Psoas muscle (tissue), 8 donors: ENCODE results near the gene PTPRD. TPM values are rescaled to one million over a fixed set of nuclear protein-coding genes. Genes with fewer than 3 reads are reported as not detected.
A peak's percentile ranks its signal among the peaks of the same experiment; 100 is the strongest.
"Not testable (repeated sequence)": the region's sequence is repeated elsewhere in the genome, so short reads cannot be mapped to it uniquely, and the experiment has no call there.

Experiments
- ATAC-seq, 4 donors: fragments of 200-7000 bp; cut with Tn5 transposase; one replicate each; pipeline ENCODE4 v1.9.1; 2020; ENCODE audit warnings: moderate library complexity in 3 of 4, mild to moderate bottlenecking in 2 of 4
- DNase-seq, 2 donors: peaks; one replicate each; pipeline ENCODE4 v3.0.0-alpha.2; 2020
- H3K27ac ChIP-seq: fragments of 200-600 bp; one replicate; pipeline ENCODE4 v1.8.0; 2022
- H3K27me3 ChIP-seq, 3 donors: fragments of 200-600 bp in 1 of 3; one replicate each; pipeline versions ENCODE4 v1.6.1 to v1.8.0; 2013 to 2022; ENCODE audit warnings: low read length in 2 of 3, mild to moderate bottlenecking in 2 of 3, moderate library complexity in 1 of 3; ENCODE audit not compliant: insufficient read depth in 3 of 3
- H3K36me3 ChIP-seq, 2 donors: fragments of 200-600 bp in 1 of 2; one replicate each; pipeline versions ENCODE4 v1.6.1 to v1.8.0; 2013 to 2022; ENCODE audit warnings: low read depth in 1 of 2, mild to moderate bottlenecking in 1 of 2, moderate library complexity in 1 of 2; ENCODE audit not compliant: insufficient read depth in 1 of 2
- H3K4me1 ChIP-seq: fragments of 200-600 bp; one replicate; pipeline ENCODE4 v1.8.0; 2022
- H3K4me3 ChIP-seq: fragments of 200-600 bp; one replicate; pipeline ENCODE4 v1.8.0; 2022; ENCODE audit warnings: mild to moderate bottlenecking
- H3K9me3 ChIP-seq: fragments of 200-600 bp; one replicate; pipeline ENCODE4 v1.8.0; 2022
- WGBS, 3 donors: extraction: QIAGEN DNeasy Blood & Tissue Kit; methylation state at CpG; one replicate each; pipeline versions ENCODE4 v1.1.6 to v1.1.7; 2013; 5-methylcytosine and 5-hydroxymethylcytosine counted together
- intact Hi-C, 2 donors: fragments of 100-400 bp; cut with DNase I; formaldehyde crosslinking; loops; one replicate each; pipeline versions ENCODE4 v1.11.0 to v1.14.2; 2022
- polyA plus RNA-seq, 3 donors: library from polyadenylated mRNA; stranded (reverse); fragments of 200-250 nt; gene quantifications; one replicate each; pipeline ENCODE4 v1.2.3, GENCODE V29; 2013
- total RNA-seq, 4 donors: library from RNA; stranded (reverse); fragmentation: NEBNext Ultra II Directional in 2 of 4; extraction: Animal tissue kit (Norgen Biotek cat#: 25700) in 2 of 4; gene quantifications; one replicate each; pipeline versions ENCODE4 v1.2.1 to v1.2.4, GENCODE V29; 2021 to 2023
- TF ChIP-seq, protein P1 (sequence below): fragments of 200-600 bp; IDR thresholded peaks from one replicate; pipeline ENCODE4 v1.8.0; 2022; ENCODE audit warnings: antibody characterized with exemption
- donor health status: healthy with polysubstance abuse.
- donor health status: DM: no; HTN: no; CAD: no; lungs with moderate emphysema.
- donor health status: Bipolar disorder and iron deficiency.
- donor health status: healthy.
- donor health status: DM: yes; HTN: yes; CAD: no.
- donor health status: DM: no; HTN: no; CAD: no.
- donor health status: DM: no; HTN: no; CAD: no.
- donor health status: DM: yes; HTN: yes; CAD: no.

The PTPRD gene
- total and polyA plus RNA-seq, 7 donors: 0.44 to 3.1 (median 0.91) TPM

DNA sequence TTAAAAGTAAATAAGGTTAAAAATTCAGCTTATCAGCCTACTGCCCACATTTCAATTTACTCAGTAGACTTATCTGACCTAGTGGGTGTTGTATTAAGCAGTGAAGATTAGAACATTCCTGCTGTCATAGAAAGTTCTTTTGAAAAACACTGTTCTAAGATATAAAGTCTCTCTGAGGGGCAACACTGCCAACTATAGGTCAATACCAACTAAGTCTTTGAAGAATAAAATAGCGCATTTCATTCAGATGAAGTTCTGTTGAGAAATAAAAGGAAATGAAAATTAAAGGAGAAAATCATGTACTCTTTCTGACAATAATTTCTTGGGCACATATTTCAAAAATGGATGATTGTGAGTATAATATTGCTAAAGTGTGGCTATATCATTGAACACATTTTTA, 86.8 kb downstream of the PTPRD start:
- Histone ChIP-seq H3K9me3 (no peaks in the 10 kb centered on the region), H3K27me3 (no peaks in the 10 kb centered on the region), H3K4me1 (no peaks in the 10 kb centered on the region), H3K4me3 (no peak overlapping the region), H3K27ac (no peak overlapping the region), H3K36me3 (no peaks in the 10 kb centered on the region)
- 82 to 90% (median 83%) methylated on average over 1 of the region's 1 CpG for WGBS, 3 donors
- ATAC-seq: no peak
- DNase-seq: no peak
- TF ChIP-seq, protein P1, sequence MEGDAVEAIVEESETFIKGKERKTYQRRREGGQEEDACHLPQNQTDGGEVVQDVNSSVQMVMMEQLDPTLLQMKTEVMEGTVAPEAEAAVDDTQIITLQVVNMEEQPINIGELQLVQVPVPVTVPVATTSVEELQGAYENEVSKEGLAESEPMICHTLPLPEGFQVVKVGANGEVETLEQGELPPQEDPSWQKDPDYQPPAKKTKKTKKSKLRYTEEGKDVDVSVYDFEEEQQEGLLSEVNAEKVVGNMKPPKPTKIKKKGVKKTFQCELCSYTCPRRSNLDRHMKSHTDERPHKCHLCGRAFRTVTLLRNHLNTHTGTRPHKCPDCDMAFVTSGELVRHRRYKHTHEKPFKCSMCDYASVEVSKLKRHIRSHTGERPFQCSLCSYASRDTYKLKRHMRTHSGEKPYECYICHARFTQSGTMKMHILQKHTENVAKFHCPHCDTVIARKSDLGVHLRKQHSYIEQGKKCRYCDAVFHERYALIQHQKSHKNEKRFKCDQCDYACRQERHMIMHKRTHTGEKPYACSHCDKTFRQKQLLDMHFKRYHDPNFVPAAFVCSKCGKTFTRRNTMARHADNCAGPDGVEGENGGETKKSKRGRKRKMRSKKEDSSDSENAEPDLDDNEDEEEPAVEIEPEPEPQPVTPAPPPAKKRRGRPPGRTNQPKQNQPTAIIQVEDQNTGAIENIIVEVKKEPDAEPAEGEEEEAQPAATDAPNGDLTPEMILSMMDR: no peak
- intact Hi-C loops: no loop called here

DNA sequence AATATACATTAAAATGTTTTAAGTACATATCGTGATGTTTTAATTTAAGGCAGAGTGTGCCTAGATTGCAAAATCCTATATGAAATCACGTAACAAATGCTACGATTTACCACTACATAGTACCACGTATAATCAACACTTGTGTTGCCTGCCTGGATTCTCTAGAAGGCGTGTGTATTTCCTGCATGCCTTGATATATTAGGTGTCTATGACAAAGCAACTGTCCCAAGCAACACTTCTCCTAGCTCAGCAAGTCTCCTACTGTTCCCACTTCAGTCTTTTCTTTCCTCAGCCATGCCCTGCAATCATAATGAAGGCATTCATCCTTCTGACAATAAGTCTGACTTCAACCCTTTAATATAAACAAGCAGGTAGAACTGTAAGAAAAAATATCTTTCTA, 89.6 kb downstream of the PTPRD start:
- WGBS, 3 donors: 66 to 71% (median 66%) methylated on average over 5 of the region's 5 CpGs
- H3K27ac ChIP-seq: no peak overlapping the region
- no peaks in the 10 kb centered on the region for H3K4me1 ChIP-seq
- H3K27me3 ChIP-seq: no peaks in the 10 kb centered on the region
- TF ChIP-seq, protein P1: no peak
- DNase-seq (no peak), ATAC-seq (no peak)
- intact Hi-C loops: no loop called here
- H3K36me3 ChIP-seq: no peaks in the 10 kb centered on the region
- no peak overlapping the region for H3K4me3 ChIP-seq
- H3K9me3 ChIP-seq: no peaks in the 10 kb centered on the region

DNA sequence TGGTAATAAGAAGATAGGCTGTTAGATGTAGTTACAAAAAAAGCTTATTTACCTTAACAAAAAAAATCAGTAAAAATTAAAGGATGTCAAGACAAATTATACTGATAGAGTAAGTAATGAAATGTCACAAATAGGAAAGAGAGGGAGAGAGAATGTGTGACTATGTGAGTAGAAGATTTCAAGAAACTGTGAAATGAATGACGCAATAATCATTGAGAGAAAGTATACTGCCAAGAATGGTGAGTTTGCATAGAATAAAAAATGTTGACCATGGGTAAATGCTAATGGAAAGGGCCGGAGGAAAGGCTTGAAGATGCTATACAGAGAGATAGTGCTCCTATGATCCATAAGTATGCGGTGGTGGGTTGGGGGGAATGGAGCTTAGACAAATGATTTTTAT, 100.7 kb downstream of the PTPRD start:
- no peaks in the 10 kb centered on the region for H3K27me3 ChIP-seq
- no peaks in the 10 kb centered on the region for H3K36me3 ChIP-seq
- no peaks in the 10 kb centered on the region for H3K4me1 ChIP-seq
- peaks cover 6% of the 10 kb centered on the region for H3K9me3 ChIP-seq
- H3K4me3 ChIP-seq: no peak overlapping the region
- DNase-seq (no peak), ATAC-seq (no peak)
- intact Hi-C loops: no loop called here
- no peak overlapping the region for H3K27ac ChIP-seq
- TF ChIP-seq, protein P1: no peak
- WGBS, 3 donors: 85 to 91% (median 88%) methylated on average over 3 of the region's 3 CpGs

DNA sequence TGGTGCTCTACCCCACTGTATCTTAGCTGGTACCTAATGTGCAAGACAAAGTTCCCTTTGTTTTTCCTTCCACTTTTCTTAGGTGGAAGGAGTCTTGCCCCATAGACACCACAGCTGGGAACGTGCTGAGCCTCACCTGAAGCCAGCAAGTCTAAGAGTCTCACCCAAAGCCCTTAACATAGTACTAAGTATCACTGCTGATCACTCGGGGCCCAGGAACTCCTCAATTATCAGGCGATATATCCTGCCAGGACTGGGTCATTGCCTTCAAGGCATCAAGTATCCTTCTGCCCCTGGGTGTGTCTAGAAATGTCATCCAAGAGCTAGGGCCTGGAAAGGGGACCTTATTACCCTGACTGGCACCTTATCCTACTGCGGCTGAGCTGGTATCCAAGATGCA, 123.9 kb downstream of the PTPRD start:
- Histone ChIP-seq H3K4me1 (no peaks in the 10 kb centered on the region), H3K4me3 (no peak overlapping the region), H3K9me3 (no peaks in the 10 kb centered on the region), H3K36me3 (no peaks in the 10 kb centered on the region), H3K27ac (no peak overlapping the region), H3K27me3 (no peaks in the 10 kb centered on the region)
- ATAC-seq: no peak
- TF ChIP-seq, protein P1: no peak
- WGBS, 3 donors: 75 to 81% (median 81%) methylated on average over 4 of the region's 4 CpGs
- intact Hi-C loops: no loop called here
- DNase-seq: no peak

DNA sequence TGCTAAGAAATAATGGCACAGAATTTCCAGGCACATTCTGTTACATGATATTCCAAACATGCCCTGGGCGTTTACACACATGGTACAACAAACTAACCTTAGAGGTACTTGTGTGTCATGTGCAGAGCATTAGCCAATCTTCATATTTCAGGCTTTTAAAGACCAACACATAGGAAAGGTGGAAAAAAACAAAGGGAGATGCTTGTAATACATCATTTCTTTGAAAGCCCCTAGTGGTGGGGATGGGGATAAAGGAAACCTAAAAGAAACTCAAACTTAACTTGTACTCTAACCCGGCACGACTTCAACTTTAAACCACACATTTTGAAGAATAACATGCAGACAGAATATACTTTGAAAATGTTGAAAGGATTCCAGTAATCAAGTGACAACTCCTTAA, 133.6 kb downstream of the PTPRD start:
- H3K9me3 ChIP-seq: peaks cover 10% of the 10 kb centered on the region
- ATAC-seq: no peak
- 36 to 41% (median 39%) methylated on average over 3 of the region's 3 CpGs for WGBS, 3 donors

DNA sequence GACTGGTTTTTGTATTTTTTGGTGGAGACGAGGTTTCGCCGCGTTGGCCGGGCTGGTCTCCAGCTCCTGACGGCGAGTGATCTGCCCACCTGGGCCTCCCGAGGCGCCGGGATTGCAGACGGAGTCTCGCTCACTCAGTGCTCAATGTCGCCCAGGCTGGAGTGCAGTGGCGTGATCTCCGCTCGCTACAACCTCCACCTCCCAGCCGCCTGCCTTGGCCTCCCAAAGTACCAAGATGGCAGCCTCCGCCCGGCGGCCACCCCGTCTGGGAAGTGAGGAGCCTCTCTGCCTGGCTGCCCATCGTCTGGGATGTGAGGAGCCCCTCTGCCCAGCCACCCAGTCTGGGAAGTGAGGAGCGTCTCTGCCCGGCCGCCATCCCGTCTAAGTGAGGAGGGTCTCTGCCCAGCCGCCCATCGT, 163.6 kb downstream of the PTPRD start:
- H3K27me3 ChIP-seq, H3K36me3 ChIP-seq, H3K4me3 ChIP-seq, H3K27ac ChIP-seq, H3K4me1 ChIP-seq, intact Hi-C loops, H3K9me3 ChIP-seq, ATAC-seq: not testable (repeated sequence)
- peak in 1 of 2 donors; percentile 28 for DNase-seq
- WGBS, 3 donors: 94 to 97% (median 96%) methylated on average over 27 to 28 of the region's 28 CpGs

More for the DNA sequence above, 133.6 kb downstream of the PTPRD start:
- Histone ChIP-seq H3K4me3 (no peak overlapping the region), H3K36me3 (no peaks in the 10 kb centered on the region), H3K27me3 (no peaks in the 10 kb centered on the region), H3K27ac (no peak overlapping the region), H3K4me1 (no peaks in the 10 kb centered on the region)
- DNase-seq: no peak
- intact Hi-C loops: no loop called here
- TF ChIP-seq, protein P1: no peak
